NB4 (cell line): ENCODE measurements around the gene PREB.

ENCODE experiments used
- DNase-seq: peaks from one replicate; pipeline ENCODE4 v3.0.0; 2010; ENCODE audit warnings: low read depth
- H3K4me3 ChIP-seq: one replicate; pipeline ENCODE4 v1.5.1; 2011; ENCODE audit warnings: mild to moderate bottlenecking, low read depth, low read length, moderate library complexity
- CTCF ChIP-seq: IDR thresholded peaks from one replicate; pipeline ENCODE4 v1.5.1; 2012; ENCODE audit warnings: low read depth, low read length
- MAX ChIP-seq: IDR thresholded peaks from 2 replicates; pipeline ENCODE4 v1.6.1; 2011; ENCODE audit warnings: low read depth, low read length
- MYC ChIP-seq: IDR thresholded peaks from 2 replicates; pipeline ENCODE4 v1.6.1; 2011; ENCODE audit warnings: low read depth, low read length
- POLR2A ChIP-seq: IDR thresholded peaks from 2 replicates; pipeline ENCODE4 v1.6.1; 2011; ENCODE audit warnings: mild to moderate bottlenecking; ENCODE audit not compliant: insufficient read length; ENCODE audit errors: extremely low read depth

Gene PREB

GRCh38 chr2:27093430-27094352 is 40.7 kb downstream of the PREB start:
- H3K4me3 ChIP-seq: no peak overlapping the region
- DNase-seq: no peak
- TF ChIP-seq MYC: no peak
- TF ChIP-seq MAX: no peak
- no peak for TF ChIP-seq POLR2A
- TF ChIP-seq CTCF: no peak

GRCh38 chr2:27092696-27093429 is 41.6 kb downstream of the PREB start:
- no peak overlapping the region for H3K4me3 ChIP-seq
- DNase-seq: no peak

GRCh38 chr2:27091746-27092695 is 42.4 kb downstream of the PREB start:
- H3K4me3 ChIP-seq: no peak overlapping the region
- DNase-seq: no peak
- TF ChIP-seq POLR2A (no peak), MYC (no peak), CTCF (no peak), MAX (no peak)

More at GRCh38 chr2:27092696-27093429, 41.6 kb downstream of the PREB start:
- TF ChIP-seq MAX: no peak
- no peak for TF ChIP-seq CTCF
- no peak for TF ChIP-seq MYC

- TF ChIP-seq MAX (no peak), CTCF (no peak), POLR2A (no peak), MYC (no peak)
- DNase-seq: no peak
- H3K4me3 ChIP-seq: no peak overlapping the region
Measured at GRCh38 chr2:27089111-27089954, 45.1 kb downstream of the PREB start.
